ENCODE results near the gene CACNG3.

CACNG3 gene

DNA sequence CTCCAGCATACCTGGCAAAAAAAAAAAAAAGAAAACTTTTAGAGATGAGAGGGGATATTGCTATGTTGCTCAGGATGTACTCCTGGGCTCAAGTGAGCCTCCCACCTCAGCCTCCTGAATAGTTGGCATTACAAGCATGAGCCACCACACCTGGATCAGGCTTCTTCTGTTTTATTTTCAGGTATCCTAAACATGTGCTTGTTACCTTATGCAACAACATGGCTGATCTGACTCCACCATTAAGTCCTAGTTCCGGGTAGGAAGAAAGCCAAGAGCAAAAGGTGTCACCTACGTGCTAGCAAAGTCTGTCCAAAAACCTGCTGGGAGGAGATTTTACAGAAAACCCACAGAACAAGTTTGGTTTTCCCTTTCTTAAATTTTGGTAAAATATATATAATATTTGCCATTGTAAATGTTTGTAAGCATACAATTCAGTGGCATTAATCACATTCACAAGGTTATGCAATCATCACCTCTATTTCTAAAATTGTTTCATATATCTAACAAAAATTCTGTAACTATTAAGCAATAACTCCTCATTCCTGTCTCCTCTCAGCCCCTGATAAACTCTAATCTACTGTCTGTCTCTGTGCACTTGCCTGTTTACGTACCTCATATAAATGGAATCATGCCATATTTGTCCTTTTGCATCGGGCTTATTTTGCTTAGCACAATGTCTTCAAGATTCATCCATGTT, 9.1 kb upstream of the CACNG3 start:
- no peaks in the 10 kb centered on the region for H3F3A ChIP-seq (ENCODE audit: low read depth)
- TF ChIP-seq EZH2phosphoT487 (IDR thresholded peaks at IDR 0.05; ENCODE audit: borderline replicate concordance) (no peak), CTCF (conservative IDR thresholded peaks at IDR 0.05; ENCODE audit: low read length) (no peak)
- no peaks in the 10 kb centered on the region for H3K36me3 ChIP-seq (ENCODE audit: insufficient read depth, low read length)
- H2AFZ ChIP-seq (ENCODE audit: low read length): no peak overlapping the region
- peaks cover 12% of the 10 kb centered on the region for H3K4me1 ChIP-seq (ENCODE audit: insufficient read depth, low read length, poor library complexity, severe bottlenecking)
- no peaks in the 10 kb centered on the region for H3K9me2 ChIP-seq (replicated peaks; ENCODE audit: low read depth, low read length)
- H3K4me3 ChIP-seq (ENCODE audit: low read length, poor library complexity, severe bottlenecking): no peak overlapping the region
- no peaks in the 10 kb centered on the region for H4K20me1 ChIP-seq (ENCODE audit: insufficient read depth, low read length, poor library complexity, severe bottlenecking)
- no peaks in the 10 kb centered on the region for H3K27me3 ChIP-seq (ENCODE audit: insufficient read depth, low read length, poor library complexity, severe bottlenecking)
- no peaks in the 10 kb centered on the region for H3K79me2 ChIP-seq (ENCODE audit: insufficient read depth, low read length)
- H3K4me2 ChIP-seq (ENCODE audit: low read depth, low read length, poor library complexity, severe bottlenecking): no peak overlapping the region
- no peaks in the 10 kb centered on the region for H3K9me3 ChIP-seq (ENCODE audit: insufficient read depth, low read depth, low read length)
- no peak overlapping the region for H3K9ac ChIP-seq (ENCODE audit: low read depth, low read length, poor library complexity, severe bottlenecking)

- Histone ChIP-seq H4K20me1 (ENCODE audit: insufficient read depth, low read length, poor library complexity, severe bottlenecking) (no peaks in the 10 kb centered on the region), H3K4me1 (ENCODE audit: insufficient read depth, low read length, poor library complexity, severe bottlenecking) (peaks cover 14% of the 10 kb centered on the region), H3K36me3 (ENCODE audit: insufficient read depth, low read length) (no peaks in the 10 kb centered on the region), H3K9ac (ENCODE audit: low read depth, low read length, poor library complexity, severe bottlenecking) (no peak overlapping the region), H3F3A (ENCODE audit: low read depth) (no peaks in the 10 kb centered on the region), H2AFZ (ENCODE audit: low read length) (no peak overlapping the region), H3K27me3 (ENCODE audit: insufficient read depth, low read length, poor library complexity, severe bottlenecking) (no peaks in the 10 kb centered on the region), H3K79me2 (ENCODE audit: insufficient read depth, low read length) (no peaks in the 10 kb centered on the region), H3K9me3 (ENCODE audit: insufficient read depth, low read depth, low read length) (no peaks in the 10 kb centered on the region), H3K4me2 (ENCODE audit: low read depth, low read length, poor library complexity, severe bottlenecking) (no peak overlapping the region), H3K9me2 (replicated peaks; ENCODE audit: low read depth, low read length) (no peaks in the 10 kb centered on the region), H3K4me3 (ENCODE audit: low read length, poor library complexity, severe bottlenecking) (no peak overlapping the region)
- peak; percentile 83 for TF ChIP-seq CTCF (conservative IDR thresholded peaks at IDR 0.05; ENCODE audit: low read length)
- TF ChIP-seq EZH2phosphoT487 (IDR thresholded peaks at IDR 0.05; ENCODE audit: borderline replicate concordance): no peak
Observed at GRCh38 chr16:24253192-24253591, 2.9 kb upstream of the CACNG3 start.

DNA sequence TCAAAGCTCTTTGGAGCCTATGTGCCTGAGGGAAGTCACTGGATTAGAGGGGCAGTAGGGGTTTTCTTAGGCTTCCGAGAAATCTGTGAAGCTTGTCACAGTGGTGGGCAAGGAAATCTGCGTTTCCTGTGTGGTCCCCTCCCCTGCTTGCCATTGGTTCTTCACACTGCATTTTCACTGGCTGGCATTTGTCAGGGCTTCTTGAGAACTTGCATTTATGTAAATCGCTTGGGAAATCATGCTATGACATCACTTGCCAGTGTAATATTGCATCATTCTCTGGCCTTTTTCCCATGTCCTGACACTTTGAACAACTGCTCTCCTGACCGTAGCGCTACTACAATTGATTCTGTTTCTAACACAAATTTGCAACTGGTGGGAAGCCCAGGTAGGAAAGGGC, 1.8 kb downstream of the CACNG3 start:
- Histone ChIP-seq H3K36me3 (ENCODE audit: insufficient read depth, low read length) (no peaks in the 10 kb centered on the region), H3K4me3 (ENCODE audit: low read length, poor library complexity, severe bottlenecking) (no peak overlapping the region), H2AFZ (ENCODE audit: low read length) (no peak overlapping the region), H3K4me2 (ENCODE audit: low read depth, low read length, poor library complexity, severe bottlenecking) (no peak overlapping the region), H3K4me1 (ENCODE audit: insufficient read depth, low read length, poor library complexity, severe bottlenecking) (no peaks in the 10 kb centered on the region), H3K9ac (ENCODE audit: low read depth, low read length, poor library complexity, severe bottlenecking) (no peak overlapping the region), H3K9me3 (ENCODE audit: insufficient read depth, low read depth, low read length) (no peaks in the 10 kb centered on the region), H3F3A (ENCODE audit: low read depth) (no peaks in the 10 kb centered on the region), H3K79me2 (ENCODE audit: insufficient read depth, low read length) (no peaks in the 10 kb centered on the region), H4K20me1 (ENCODE audit: insufficient read depth, low read length, poor library complexity, severe bottlenecking) (no peaks in the 10 kb centered on the region), H3K27me3 (ENCODE audit: insufficient read depth, low read length, poor library complexity, severe bottlenecking) (no peaks in the 10 kb centered on the region), H3K9me2 (replicated peaks; ENCODE audit: low read depth, low read length) (no peaks in the 10 kb centered on the region)
- no peak for TF ChIP-seq CTCF (conservative IDR thresholded peaks at IDR 0.05; ENCODE audit: low read length)
- TF ChIP-seq EZH2phosphoT487 (IDR thresholded peaks at IDR 0.05; ENCODE audit: borderline replicate concordance): no peak
